Endothelial cell (in vitro differentiated cells): ENCODE measurements around the gene COL25A1. TPM values are rescaled to one million over a fixed set of nuclear protein-coding genes. Genes with fewer than 3 reads are reported as not detected.

Experiments used
- DNase-seq: peaks from one replicate; pipeline ENCODE4 v3.0.0; 2021; ENCODE audit warnings: low spot score
- H3K27ac Mint-ChIP-seq: one replicate; pipeline ENCODE4 v1.8.0; 2021; ENCODE audit warnings: mixed read lengths, inconsistent platforms; ENCODE audit not compliant: unreplicated experiment
- H3K27me3 Mint-ChIP-seq: one replicate; pipeline ENCODE4 v1.8.0; 2021; ENCODE audit warnings: mild to moderate bottlenecking, moderate library complexity, mixed read lengths, inconsistent platforms; ENCODE audit not compliant: unreplicated experiment
- H3K36me3 Mint-ChIP-seq: one replicate; pipeline ENCODE4 v1.8.0; 2021; ENCODE audit warnings: mild to moderate bottlenecking, low read depth, mixed read lengths, inconsistent platforms; ENCODE audit not compliant: unreplicated experiment
- H3K4me1 Mint-ChIP-seq: one replicate; pipeline ENCODE4 v1.8.0; 2021; ENCODE audit warnings: mild to moderate bottlenecking, mixed read lengths, inconsistent platforms; ENCODE audit not compliant: unreplicated experiment
- H3K4me3 Mint-ChIP-seq: one replicate; pipeline ENCODE4 v1.8.0; 2021; ENCODE audit warnings: mild to moderate bottlenecking, mixed read lengths, inconsistent platforms; ENCODE audit not compliant: unreplicated experiment
- H3K9me3 Mint-ChIP-seq: one replicate; pipeline ENCODE4 v1.8.0; 2021; ENCODE audit warnings: mixed read lengths, inconsistent platforms; ENCODE audit not compliant: unreplicated experiment
- total RNA-seq: library from RNA; stranded (reverse); fragmentation: NEBNext Ultra II Directional; extraction: Animal tissue kit (Norgen Biotek cat#: 25700); gene quantifications from one replicate; pipeline ENCODE4 v1.2.1, GENCODE V29; 2021; ENCODE audit not compliant: unreplicated experiment
- TF ChIP-seq, protein P1 (sequence below): fragments of 200-600 bp; sonication (generic); IDR thresholded peaks from one replicate; pipeline ENCODE4 v1.5.0; 2021; ENCODE audit warnings: antibody characterized with exemption; ENCODE audit not compliant: unreplicated experiment

COL25A1 gene
- total RNA-seq, 1 donor from 2014 or later = 22.7 TPM

DNA sequence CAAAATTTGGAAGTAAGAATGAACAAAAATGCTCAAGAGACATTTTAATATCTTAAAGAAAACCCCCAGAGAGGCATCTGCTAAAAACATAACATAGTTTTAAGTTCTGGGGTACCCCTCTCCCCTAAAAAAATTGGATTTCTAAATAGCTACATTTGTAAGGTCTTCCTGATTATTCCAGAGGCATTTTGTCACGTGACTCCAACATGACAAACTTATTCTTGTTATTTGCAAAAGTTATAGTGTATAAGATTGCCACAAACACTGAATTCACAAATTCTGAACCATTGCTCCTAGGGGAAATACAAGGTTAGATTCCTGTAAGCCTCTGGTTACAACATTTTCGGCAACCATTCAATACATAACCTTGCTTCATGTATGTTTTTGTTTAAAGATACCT, 73.4 kb downstream of the COL25A1 start:
- H3K4me1 Mint-ChIP-seq = no peaks in the 10 kb centered on the region
- TF ChIP-seq, protein P1, sequence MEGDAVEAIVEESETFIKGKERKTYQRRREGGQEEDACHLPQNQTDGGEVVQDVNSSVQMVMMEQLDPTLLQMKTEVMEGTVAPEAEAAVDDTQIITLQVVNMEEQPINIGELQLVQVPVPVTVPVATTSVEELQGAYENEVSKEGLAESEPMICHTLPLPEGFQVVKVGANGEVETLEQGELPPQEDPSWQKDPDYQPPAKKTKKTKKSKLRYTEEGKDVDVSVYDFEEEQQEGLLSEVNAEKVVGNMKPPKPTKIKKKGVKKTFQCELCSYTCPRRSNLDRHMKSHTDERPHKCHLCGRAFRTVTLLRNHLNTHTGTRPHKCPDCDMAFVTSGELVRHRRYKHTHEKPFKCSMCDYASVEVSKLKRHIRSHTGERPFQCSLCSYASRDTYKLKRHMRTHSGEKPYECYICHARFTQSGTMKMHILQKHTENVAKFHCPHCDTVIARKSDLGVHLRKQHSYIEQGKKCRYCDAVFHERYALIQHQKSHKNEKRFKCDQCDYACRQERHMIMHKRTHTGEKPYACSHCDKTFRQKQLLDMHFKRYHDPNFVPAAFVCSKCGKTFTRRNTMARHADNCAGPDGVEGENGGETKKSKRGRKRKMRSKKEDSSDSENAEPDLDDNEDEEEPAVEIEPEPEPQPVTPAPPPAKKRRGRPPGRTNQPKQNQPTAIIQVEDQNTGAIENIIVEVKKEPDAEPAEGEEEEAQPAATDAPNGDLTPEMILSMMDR = no peak
- H3K27ac Mint-ChIP-seq = no peak overlapping the region
- no peak overlapping the region for H3K4me3 Mint-ChIP-seq
- no peaks in the 10 kb centered on the region for H3K9me3 Mint-ChIP-seq
- no peaks in the 10 kb centered on the region for H3K27me3 Mint-ChIP-seq
- no peak for DNase-seq
- H3K36me3 Mint-ChIP-seq = no peaks in the 10 kb centered on the region

DNA sequence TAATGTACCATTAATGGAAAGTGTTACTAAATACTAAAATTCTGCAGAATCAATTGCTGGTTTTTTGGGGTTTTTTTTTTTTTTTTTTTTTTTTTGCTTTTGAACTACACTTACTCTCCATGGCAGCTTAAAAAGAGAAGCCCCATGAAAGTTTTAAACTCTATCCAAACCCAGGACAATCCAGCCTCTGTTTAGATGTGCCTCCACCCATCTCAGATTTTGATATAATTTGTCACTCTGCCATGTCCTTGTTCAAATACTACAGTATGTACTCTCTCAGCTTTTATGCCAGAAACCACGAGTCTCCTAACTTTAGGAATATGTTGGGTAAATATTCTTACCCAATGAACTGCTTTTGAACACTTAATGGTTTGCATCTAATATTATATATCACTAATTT, 84.2 kb downstream of the COL25A1 start:
- H3K27me3 Mint-ChIP-seq = no peaks in the 10 kb centered on the region
- no peaks in the 10 kb centered on the region for H3K9me3 Mint-ChIP-seq
- peaks cover 9% of the 10 kb centered on the region for H3K4me1 Mint-ChIP-seq
- DNase-seq = no peak
- no peak overlapping the region for H3K4me3 Mint-ChIP-seq
- H3K27ac Mint-ChIP-seq = no peak overlapping the region
- TF ChIP-seq, protein P1 = no peak
- no peaks in the 10 kb centered on the region for H3K36me3 Mint-ChIP-seq

DNA sequence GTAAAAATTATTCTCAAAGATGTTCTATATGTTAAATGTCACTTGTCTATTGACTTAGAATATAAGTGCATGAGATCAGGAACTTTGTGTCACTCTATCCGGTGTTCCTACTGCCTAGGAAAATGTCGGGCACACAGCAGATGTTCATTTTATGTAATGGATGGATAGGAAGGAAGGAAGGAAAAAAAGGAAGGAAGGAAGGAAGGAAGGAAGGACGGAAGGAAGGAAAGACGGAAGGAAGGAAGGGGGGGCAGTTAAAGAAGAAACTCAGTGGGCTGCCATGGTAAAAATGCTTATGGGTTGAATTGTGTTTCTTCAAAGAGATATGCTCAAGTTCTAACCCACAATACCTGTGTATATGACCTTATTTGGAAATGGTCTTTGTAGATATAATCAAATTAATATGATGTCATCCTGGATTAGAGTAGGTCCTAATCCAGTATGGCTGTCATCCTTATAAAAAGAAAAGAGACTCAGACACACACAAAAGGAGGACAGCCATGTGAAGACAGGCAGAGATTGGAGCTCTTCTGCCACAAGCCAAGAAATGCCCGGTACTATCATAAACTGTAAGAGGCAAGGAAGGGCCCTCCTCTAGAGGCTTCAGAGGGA, 86.3 kb downstream of the COL25A1 start:
- H3K9me3 Mint-ChIP-seq = no peaks in the 10 kb centered on the region
- H3K27me3 Mint-ChIP-seq = no peaks in the 10 kb centered on the region
- no peak for DNase-seq
- no peak overlapping the region for H3K27ac Mint-ChIP-seq
- H3K4me3 Mint-ChIP-seq = no peak overlapping the region
- H3K4me1 Mint-ChIP-seq = peaks cover 9% of the 10 kb centered on the region
- TF ChIP-seq, protein P1 = no peak
- H3K36me3 Mint-ChIP-seq = no peaks in the 10 kb centered on the region

DNA sequence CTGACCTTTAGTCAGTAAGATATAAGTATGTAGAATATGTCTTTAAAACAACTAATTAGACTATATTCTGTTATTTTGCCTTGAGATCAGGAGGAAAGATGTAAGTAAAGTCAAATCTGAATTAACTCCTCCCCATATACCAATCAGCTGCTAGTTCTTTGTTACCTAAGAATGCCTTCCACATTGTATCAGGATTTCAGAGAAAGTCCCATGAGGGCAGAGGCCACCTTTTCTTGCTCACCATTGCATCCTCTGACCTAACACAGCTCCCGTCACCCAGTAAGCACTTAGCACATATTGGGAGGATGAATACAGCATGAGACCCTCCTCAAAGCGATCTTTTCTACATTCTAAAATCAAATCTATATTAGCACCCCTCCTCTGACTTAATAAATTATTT, 87.0 kb downstream of the COL25A1 start:
- Mint-ChIP-seq H3K4me1 (peaks cover 9% of the 10 kb centered on the region), H3K9me3 (no peaks in the 10 kb centered on the region), H3K36me3 (no peaks in the 10 kb centered on the region), H3K4me3 (no peak overlapping the region), H3K27ac (no peak overlapping the region), H3K27me3 (no peaks in the 10 kb centered on the region)
- DNase-seq = no peak
- TF ChIP-seq, protein P1 = no peak

DNA sequence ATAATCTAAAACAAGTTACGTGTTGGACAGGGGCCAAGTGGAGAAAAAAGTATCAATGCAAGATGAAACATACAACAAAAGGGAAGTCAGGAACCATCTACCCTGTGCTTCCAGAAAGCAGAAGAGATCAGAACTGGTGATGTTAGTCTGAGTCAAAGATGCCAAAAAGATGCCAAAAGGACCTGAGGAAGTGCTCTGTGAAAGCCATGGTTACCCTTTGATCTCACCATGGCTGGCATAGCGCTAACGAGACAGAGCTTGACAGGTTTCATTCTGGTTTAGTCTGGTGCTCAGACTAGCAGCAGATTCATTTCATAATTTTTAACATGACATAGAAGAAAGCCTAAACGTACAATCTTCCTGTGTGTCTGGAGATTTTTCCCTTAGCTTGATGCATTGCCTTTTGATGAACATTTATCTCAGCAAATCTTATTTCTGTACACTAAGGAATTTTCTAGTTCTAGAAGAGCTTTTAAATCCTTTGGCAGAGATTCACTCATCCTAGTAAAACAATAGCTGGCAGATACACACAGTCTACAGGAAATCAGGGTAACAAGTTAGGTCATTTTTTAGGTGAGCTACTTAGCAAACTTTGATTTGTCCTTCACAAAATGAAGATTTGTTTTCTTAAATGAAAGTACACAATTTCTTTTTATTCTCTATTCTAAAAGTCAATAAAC, 87.7 kb downstream of the COL25A1 start:
- no peaks in the 10 kb centered on the region for H3K9me3 Mint-ChIP-seq
- TF ChIP-seq, protein P1 = no peak
- H3K36me3 Mint-ChIP-seq = no peaks in the 10 kb centered on the region
- DNase-seq = no peak
- H3K4me1 Mint-ChIP-seq = peaks cover 9% of the 10 kb centered on the region
- H3K4me3 Mint-ChIP-seq = no peak overlapping the region
- no peak overlapping the region for H3K27ac Mint-ChIP-seq
- no peaks in the 10 kb centered on the region for H3K27me3 Mint-ChIP-seq
